GM21447 (cell line): Measurements from ENCODE around the gene POLD2.

ENCODE experiments used
- ATAC-seq: cut with Tn5 transposase; IDR thresholded peaks from one replicate; pipeline ENCODE4 v1.9.1; 2021; ENCODE audit not compliant: unreplicated experiment

POLD2 gene

DNA sequence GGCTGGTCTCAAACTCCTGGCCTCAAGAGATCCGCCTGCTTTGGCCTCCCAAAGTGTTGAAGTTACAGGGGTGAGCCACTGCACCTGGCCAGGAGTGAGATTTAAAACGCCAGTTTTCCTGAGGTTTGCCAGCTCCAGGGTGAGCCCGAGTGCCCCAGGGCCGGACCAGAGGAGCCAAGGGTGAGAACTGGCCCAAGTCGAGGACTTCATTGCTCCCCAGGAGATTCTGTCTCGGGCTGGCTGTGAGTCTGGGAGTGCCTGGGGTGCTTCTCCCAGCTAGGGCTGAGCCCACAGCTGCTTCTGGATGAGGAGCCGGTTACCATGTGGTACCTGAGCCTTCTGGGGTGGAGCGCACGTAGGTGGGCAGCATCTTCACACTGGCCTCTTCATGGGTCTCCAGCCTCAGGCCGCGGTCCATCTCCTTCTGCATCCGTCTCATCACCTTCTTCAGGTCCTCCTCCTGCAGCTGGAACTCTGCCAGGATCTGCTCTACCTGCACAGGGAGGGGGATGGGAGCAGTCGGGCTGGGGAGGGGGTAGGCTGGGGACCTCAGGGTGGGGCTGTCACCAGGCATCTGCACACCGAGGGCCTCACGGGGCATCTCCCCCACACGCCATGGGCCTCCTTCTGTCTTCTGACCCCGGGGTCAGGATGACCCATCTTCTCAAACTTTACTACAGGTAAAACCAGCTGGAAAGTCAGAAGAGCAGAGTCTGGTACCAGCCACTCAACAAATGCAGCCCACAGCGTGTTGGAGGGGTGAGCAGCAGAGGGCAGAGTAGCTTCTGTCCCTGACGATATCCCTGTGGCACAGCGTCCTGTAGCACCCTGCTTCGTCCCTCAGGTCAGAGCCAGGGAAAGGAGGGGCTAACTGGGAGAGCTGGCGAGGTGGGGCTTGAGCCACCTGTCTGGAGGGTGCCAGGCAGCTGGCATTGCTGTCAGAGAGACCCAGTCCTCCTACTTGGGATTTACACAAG, 29.9 kb upstream of the POLD2 start:
- ATAC-seq = no peak

DNA sequence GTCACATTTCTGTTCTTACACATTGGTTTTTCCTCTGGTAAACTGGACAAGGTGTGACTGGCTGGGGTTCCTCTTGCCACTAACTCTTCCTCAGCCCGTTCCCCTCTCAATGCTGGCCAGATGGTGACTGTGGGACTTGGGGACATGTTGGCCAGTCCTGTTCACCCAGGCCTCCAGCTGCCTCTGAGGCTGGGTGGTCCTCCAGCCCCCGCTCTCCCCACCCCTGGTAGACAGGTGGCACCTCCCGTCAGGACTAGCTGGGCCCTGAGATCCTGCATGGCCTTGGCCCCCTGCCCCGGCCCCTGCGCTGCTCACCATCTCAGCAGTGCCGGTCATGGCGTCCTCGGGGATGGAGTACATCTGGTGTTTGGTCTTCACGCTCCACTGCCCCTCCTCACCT, 28.6 kb upstream of the POLD2 start:
- no peak for ATAC-seq

DNA sequence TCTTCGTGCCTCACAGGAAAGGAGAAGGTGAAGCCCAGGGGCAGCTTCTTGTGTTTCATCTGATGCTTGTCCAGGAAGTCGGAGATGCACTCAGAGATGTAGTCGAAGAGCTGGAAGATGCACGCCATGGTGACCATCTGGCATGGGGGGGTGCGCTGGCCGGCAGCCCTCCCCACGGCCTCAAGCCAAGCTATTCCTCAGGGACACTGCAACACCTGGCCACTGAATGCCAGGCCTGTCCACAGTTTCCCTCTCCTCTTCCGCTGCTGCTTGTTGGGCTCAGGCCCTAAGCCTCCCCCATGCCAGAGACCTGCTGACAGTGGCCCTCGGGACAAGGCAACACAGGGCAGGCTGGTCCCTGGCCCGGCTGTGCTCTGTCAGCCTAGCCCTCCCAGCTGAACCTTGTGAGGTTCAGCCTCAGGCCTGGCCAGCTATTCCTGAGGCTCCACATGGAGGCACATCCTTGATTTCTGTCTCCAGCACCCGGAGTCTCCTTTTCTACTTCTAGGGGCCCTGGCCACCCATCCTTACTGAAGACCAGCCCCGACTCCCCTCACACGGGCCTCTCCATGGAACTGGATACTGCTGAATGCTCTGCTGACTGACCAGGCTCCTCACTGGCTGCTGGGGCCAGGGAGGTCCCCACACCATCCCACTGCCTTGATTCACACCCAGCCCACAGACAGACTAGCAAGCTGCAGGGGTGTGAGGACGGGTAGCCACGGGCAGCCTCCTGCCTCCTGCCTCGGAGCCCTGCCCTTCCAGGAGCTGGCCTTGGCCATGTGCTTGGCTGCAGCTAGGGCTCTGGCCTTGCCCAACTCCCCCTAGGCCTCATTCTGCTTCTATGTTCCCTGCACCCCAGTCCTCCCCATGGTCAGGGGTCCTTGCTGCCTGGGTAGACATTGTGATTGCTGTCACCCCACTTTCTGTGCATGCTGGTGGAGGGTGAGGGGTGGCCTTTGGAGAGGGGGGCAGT, 27.9 kb upstream of the POLD2 start:
- ATAC-seq = no peak

DNA sequence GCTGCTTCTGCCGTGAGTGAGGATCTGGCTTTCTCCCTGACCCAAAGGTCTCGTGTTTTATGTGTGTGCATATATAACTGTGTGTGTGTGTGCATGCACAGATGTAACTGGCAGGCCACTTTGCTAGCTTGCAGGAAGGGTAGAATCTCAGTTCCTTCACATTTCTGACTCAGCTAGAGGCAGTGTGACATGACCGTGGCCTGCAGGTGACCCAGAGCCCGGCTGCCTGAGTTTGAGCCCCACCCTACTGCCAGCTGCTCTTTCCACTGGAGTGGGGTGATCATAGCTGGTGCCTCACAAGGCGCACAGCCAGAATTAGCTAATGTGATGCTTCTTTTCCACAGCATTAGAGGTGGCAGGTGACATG, 27.1 kb upstream of the POLD2 start:
- ATAC-seq = peak; percentile 57

DNA sequence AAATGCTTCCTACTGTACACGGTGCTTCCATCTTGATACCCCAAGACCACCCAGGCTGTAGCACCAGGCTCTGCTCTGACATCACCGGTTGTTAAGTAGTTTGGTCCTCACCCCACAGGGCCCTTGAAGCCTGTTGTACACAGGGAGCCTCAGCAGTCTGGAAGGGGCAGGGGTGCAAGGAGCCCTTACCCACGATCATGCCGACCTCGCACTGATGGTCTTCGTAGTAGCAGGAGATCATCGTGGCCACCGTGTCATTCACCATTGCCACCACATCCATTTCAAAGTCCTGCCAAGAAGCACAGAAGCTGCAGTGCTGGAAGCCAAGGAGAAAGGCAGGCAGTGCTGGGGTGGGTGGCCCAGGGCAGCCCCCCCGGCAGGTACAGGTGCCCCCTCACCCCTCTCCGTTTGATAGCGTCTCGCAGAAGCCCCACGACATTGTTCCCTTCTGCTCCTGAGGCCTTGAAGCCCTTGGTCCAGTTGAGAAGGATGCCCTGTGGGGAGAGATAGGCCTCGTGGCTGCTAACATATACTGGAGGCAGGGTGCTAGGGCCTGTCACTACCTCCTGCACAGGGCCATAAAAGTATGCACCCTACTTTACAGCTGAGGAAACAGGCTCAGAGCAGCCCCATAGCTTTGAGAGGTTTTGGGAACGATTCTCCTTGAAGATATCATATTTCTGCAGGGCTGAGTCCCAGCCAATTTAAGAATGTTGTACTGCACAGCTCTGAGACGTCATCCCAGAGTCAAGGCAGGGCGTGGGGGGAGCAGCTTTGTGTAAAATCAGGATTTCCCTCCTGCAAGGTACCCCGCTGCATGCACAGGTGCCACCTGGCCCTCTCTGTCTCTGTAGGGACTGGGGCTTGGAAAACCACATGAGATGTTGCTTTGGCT, 26.5 kb upstream of the POLD2 start:
- no peak for ATAC-seq

DNA sequence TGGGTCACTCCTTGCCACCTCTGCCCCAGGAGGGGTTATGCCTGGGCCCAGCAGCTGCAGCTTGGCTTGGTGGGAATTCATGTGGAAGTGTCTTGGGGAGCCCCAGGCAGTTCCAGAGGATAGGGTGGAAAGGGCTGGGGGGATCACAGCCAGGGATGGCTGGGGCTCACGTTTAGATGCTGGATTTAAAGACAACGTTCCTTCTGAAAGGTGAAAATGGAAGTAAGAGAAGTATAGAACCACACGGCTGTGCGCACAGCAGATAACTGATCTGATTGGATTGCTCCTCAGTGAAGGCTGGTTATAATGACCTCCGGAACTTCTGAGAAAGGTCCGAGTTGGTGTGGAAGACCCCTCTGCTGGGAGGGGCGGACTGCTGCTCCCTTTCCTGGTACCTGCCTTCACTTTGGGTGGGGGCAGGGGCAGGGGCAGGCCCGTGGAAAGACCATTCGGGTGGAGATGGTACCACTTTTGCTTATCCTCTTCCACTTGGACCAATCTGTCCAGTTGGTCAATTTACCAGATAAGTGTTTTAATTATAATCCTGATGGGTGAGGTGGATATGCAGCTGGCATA, 25.7 kb upstream of the POLD2 start:
- no peak for ATAC-seq

DNA sequence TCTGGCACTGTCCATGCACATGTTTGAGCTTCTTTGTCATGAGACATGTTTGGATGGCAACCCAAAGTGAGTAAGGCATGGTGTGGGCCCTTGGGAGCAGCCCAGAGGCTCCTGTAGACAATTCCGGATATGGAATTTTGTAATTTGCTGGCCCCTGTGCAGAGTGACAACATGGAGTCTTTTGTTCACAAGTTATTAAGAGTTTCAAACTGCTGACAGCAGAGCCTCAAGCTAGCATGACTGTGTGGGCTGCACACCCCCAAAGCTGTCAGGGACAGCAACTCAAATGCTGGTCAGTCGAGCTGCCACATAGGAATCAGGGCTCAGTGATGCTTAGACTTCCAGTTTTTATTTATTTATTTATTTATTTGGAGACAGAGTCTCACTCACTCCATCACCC, 24.8 kb upstream of the POLD2 start:
- ATAC-seq = no peak

DNA sequence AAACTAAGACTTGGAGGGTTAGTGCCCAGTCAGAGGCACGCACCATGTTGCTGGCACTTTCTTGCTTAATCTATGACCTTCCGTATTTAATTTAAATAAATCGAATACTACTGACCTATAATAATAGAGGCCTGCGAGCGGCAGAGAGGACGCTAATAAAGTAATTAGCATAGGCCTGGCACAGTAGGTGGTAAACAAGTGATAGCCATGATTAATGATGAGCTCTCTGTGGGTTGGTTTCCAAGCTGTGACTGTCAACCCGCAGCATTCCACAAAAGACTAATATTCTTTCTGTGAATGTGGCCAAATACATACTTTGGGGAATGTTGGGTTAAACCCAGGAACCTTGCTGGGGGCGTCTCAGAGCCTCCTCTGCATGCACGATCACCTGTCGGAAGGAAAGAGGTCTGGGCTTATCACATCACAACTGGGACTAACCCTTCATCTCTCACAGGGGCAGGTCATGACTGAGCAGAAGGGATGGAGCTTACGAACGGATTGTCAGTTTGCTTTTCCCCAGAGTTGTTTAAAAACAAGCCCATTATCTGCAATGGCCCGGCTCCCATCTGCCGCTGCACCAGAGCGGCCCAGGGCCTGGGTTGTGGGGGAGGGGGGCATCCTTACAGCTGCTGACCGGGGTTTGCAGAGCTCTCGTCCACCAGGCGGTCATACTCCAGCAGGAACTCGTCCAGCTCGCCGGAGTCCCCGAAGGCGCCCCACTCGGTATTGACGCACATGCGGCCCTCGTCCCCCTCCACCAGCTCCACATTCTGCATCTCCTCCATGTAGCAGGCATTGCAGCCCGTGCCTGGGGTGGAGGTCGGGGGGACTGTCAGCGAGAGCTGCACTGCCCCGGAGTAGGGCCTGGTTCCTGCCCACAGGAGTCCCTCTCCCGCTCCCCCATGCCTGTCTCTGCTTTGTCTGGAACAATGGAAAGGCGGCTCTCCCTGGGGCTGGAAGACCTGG, 24.0 kb upstream of the POLD2 start:
- no peak for ATAC-seq

DNA sequence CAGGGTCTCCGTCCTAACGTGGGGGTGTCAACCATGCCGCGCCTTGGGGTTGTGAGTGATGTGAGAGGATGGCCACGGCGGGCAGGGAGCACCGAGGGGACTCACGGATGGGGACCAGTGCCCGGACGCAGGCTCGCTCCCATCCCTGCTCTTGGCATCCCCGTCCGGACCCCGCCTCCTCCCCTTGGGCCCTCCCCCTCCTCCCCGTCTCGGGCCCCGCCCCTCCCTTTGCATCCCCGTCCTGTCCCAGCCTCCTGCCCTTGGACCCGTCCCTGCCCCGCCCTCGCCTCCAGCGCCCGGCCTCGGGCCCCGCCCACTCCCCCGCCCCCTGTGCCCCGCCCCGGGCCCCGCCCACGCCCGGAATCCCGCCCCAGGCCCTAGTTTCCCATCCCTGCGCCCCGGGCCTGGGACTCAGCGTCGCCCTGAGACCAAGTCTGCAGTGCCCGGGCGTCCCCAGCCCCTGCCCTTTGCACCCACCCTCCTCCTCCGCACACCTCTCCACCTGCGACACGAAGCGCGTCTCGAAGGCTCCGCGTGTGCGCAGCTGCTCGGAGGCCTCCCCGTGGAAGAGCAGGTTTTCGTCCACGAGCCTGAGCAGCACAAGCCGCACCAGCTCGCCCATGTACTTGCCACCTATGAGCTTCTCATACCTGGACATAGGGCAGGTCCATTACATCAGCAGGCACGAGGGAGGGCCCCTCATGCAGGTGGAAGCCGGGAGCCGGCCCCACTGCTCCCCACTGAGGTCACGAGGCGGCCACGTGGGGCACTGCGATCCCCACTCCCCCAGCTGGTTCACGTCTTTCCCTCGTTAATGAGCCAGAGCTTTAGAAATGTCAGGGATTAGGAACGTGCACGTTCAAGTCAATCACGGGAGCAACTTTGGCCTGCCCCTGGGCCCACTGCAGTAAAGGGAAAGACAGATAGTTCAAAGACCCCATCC, 22.9 kb upstream of the POLD2 start:
- ATAC-seq = no peak

DNA sequence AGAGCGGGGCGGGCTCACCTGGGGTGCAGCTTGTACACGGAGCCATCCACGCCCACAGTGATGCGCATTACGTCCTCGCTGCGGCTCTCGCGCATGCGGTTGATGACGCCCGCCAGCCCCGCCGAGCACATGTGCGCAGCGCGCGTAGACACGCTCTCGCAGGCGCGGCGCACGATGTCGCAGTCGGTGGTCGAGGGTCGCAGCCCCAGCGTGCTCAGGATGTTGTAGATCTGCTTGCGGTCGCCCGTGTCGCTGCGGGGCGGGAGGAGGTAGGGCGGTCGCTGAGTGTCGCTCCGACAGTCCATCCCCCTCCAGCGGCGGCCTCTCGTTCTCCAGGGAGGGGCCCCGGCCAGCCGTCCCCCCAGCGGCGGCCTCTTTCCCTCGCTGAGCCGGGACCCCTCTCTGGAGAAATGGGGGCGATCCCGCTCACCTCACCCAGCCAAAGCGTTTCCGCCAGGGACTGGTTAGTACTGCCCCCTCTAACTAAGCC, 22.2 kb upstream of the POLD2 start:
- ATAC-seq = no peak

DNA sequence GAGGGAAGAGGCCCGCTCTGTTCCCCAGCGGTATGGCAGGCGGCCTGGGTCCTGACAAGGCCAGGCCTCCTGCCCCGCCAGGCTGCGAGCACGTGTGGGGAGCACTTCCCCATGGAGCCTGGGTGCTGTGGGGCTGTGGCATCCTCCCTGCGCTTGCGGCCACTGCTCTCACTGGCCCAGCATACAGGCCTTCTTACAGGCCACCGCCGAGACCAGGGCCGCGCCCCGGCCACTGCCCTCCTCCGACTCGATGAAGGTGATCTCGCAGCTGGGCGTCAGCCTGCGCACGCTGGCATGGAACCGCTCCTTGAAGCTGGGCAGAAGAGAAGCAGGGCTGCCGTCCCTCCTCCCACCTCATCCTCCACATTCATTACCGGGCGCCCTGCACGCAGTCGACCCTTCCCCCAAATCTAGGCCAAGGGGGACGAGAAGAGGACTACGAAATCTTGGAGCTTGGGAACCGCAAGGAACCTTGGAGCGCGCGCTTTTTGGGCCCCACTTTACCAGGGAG, 21.7 kb upstream of the POLD2 start:
- no peak for ATAC-seq

DNA sequence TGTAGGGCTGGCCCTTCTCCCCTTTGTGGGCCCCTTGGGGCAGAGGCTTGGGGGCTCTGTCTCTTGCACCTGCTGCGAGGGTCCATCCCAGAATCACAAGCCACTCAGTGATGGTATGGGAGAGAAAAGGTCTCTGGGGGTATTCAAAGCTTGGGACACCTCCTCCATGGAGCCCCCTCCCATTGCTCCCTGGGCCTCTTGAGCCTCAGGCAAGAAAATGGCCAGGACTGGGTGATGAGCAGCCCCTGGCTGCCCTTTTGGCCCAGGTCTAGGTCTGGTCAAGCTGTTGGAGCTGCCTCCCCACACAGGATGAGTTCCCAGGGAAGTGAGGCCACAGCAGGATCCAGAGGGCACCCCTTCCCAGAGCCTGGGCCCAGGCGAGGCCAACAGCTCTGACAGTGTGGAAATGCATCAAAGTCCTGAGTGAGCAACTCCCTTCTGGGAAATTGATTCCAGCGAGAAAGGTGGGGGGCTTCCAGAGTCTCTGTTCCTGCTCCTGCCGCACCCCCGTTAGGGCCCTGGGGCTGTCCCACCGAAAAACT, 21.1 kb upstream of the POLD2 start:
- ATAC-seq = no peak

DNA sequence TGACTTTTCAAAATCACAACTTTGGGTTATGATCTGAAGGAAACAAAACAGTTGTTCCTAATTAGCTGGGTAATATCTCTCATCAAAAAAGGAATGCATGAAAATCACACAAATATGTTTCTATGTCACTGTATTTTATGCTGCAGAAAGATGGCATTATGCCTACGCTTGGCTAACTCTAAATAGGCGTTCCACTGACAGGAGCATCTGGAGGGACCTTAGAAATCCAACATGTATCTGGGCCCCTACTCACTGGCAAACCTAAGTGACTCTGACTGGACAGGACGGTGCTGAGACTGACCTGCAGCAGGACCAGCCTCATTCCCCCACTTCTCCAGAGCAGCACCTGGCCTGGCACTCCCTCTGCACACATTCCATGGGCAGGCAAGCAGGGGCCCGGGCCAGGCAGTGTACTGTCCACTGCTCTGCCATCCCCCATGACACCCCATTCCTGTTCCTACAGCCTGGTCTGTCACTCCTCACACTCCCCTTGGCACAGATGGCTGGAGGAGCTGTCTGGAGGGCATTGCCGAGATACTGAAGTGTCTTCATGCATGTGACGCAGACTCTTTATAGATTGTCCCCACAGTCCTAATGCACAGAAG, 20.4 kb upstream of the POLD2 start:
- no peak for ATAC-seq

DNA sequence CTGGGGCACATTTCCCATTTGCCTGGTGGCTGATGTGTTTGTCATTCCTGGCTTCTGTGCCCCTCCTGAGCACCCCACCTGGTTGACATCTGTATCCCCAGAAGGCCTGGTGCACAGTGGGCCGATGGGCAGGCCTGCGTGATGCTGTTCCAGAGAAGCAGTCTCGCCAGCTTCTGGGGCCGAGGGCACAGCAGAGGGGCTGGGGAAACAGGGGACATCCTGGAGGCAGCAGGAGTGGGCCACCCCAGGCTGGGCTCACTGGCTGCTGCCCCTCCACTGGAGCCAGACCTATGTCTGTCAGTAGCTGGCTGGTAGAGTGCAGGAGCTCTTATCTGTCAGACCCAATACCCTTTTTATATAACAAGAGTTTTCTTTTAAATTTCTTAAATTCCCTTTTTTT, 18.7 kb upstream of the POLD2 start:
- ATAC-seq = no peak

DNA sequence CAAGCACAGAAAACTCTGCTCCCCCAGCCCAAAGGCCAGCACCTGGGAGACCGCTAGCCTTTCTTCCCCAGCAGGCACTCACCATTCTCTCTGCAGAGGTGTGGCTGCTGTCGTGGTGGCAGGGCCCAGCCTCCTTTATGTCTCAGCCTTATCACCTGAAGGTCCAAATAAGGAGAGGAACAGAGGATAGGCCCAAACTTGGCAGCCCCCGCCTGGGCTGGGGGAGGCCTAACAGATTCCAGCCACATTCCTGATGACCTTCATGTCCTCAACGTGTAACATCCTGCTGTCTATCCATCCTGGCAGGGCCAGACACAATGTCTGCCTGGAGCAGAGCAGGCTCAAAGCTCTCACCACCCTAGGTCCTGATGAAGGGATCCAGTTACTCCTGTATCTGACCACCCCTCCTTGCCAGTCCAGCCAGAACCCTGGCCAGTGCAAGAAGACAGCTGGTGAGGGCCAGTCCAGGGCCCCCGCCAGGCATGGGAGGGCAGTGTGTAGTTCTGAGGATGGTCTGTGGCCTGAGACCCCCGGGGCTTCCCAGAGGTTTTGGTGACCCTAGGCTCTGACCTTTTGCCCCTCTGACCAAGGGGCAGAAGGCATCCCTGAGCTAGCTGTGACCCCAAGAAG, 18.0 kb upstream of the POLD2 start, which contains the start of gene MYL7:
MYL7 (minus strand) TSS at position 112 of the 630 bp plus-strand sequence; CDS start at position 85, 27 bp downstream.
- no peak for ATAC-seq

DNA sequence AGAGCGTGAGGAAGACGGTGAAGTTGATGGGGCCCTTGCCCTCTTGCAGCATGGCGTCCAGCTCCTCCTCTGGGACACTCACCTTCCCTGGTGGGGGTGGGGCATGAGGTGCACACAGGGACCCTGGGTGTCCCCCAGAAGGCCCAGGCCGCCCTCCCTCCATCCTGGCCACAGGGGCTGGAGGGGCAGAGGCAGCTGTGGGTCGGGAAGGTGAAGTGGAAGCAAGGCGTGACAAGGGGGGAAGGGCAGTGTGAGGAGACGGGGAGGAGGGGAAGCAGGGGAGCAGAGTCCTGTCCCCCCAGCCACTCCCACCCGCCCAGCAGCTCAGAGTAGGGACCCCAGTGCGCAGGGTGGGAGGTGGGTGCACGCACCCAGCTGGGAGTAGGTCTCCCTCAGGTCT, 17.0 kb upstream of the POLD2 start:
- ATAC-seq = no peak
